Testis (tissue), 2 donors: ENCODE measurements around the gene EHMT1.

Source experiments
- POLR2A ChIP-seq: fragments of 450-650 bp; IDR thresholded peaks from one replicate; pipeline ENCODE4 v1.6.1; 2017; ENCODE audit warnings: antibody characterized with exemption, mild to moderate bottlenecking, moderate library complexity
- TF ChIP-seq, protein P1 (sequence below), 3 experiments: fragments of 450-650 bp in 2 of 3; fragments of 200-600 bp in 1 of 3; sonication (generic) in 1 of 3; IDR thresholded peaks; one replicate each; pipeline ENCODE4 v1.5.1; 2016 to 2019; ENCODE audit warnings: antibody characterized with exemption in 3 of 3, mild to moderate bottlenecking in 2 of 3, moderate library complexity in 1 of 3

DNA sequence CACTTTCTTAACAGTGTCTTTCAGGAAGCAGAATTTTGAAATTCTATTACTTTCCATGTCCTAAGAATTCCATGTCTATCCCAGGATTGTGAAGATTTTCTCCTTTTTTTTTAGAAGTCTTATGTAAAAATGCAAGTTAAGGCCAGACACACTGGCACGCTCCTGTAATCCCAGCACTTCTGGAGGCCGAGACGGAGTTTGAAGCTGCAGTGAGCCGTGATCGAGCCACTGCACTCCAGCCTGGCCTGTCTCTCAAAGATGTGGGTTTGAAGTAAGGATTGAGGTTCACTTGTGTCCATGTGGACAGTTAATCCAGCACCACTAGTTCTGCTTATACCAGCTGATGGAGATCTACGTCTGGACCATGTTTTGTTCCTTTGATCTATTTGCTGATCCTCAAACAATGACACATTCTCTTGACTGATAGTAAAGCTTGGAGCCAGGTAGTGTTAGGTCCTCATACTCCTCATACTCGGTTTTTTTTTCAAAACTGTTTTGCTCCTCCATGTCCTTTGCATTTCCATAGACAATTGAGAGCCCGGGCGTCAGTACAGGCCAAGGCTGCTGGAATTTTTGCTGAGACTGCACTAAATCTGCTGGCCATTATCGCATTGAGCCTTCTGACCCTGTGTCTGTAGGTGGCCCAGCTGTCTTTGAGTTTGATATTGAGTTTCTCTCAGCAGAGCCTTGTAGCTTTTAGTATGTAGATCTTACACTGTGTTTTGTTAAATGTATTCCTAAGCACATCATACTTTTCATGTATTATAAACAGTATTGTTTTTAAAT, 205.4 kb downstream of the EHMT1 start:
- TF ChIP-seq, protein P1, sequence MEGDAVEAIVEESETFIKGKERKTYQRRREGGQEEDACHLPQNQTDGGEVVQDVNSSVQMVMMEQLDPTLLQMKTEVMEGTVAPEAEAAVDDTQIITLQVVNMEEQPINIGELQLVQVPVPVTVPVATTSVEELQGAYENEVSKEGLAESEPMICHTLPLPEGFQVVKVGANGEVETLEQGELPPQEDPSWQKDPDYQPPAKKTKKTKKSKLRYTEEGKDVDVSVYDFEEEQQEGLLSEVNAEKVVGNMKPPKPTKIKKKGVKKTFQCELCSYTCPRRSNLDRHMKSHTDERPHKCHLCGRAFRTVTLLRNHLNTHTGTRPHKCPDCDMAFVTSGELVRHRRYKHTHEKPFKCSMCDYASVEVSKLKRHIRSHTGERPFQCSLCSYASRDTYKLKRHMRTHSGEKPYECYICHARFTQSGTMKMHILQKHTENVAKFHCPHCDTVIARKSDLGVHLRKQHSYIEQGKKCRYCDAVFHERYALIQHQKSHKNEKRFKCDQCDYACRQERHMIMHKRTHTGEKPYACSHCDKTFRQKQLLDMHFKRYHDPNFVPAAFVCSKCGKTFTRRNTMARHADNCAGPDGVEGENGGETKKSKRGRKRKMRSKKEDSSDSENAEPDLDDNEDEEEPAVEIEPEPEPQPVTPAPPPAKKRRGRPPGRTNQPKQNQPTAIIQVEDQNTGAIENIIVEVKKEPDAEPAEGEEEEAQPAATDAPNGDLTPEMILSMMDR (IDR thresholded peaks at IDR 0.05), result no peak
- TF ChIP-seq POLR2A, result no peak
